MM.1S (cell line): ENCODE measurements around the gene TDP1.

Experiments used
- EZH2 ChIP-seq: fragments of 300-600 bp; sonication (generic); optimal IDR thresholded peaks from 2 replicates; pipeline ENCODE3; 2017; ENCODE audit warnings: low read depth, mild to moderate bottlenecking, antibody characterized with exemption, low read length, mixed read lengths
- EZH2phosphoT487 ChIP-seq: fragments of 300-600 bp; sonication (generic); IDR thresholded peaks from 2 replicates; pipeline ENCODE4 v1.6.1; 2018; ENCODE audit warnings: antibody characterized with exemption, low read length
- TF ChIP-seq, protein P1 (sequence below): fragments of 300-600 bp; sonication (generic); IDR thresholded peaks from 2 replicates; pipeline ENCODE4 v1.5.1; 2016; ENCODE audit warnings: antibody characterized with exemption, low read length, mixed read lengths

DNA sequence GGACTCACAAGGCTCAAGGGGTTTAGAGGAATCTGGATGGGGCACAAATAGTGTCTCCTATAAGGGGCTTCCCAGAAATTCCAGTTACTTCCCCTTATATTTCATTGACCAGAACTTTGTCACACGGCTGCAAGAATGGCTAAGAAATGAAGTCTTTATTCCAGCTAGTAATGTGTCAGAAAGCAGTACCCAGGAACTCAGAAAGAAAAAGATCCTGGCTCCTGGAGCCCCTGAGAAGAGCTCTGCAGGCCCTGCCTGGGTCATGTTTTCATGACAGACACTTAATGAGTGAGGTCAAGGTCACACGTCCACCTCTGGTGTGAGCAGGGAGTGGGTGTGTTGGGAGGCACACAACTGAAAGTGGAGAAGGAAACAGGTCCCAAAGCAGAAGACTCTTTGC, 123.8 kb downstream of the TDP1 start:
- TF ChIP-seq EZH2phosphoT487 (no peak), EZH2 (no peak)
- TF ChIP-seq, protein P1, sequence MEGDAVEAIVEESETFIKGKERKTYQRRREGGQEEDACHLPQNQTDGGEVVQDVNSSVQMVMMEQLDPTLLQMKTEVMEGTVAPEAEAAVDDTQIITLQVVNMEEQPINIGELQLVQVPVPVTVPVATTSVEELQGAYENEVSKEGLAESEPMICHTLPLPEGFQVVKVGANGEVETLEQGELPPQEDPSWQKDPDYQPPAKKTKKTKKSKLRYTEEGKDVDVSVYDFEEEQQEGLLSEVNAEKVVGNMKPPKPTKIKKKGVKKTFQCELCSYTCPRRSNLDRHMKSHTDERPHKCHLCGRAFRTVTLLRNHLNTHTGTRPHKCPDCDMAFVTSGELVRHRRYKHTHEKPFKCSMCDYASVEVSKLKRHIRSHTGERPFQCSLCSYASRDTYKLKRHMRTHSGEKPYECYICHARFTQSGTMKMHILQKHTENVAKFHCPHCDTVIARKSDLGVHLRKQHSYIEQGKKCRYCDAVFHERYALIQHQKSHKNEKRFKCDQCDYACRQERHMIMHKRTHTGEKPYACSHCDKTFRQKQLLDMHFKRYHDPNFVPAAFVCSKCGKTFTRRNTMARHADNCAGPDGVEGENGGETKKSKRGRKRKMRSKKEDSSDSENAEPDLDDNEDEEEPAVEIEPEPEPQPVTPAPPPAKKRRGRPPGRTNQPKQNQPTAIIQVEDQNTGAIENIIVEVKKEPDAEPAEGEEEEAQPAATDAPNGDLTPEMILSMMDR, result no peak
